ENCODE results near the gene FARP2. TPM values are rescaled to one million over a fixed set of nuclear protein-coding genes. Genes with fewer than 3 reads are reported as not detected.
"Not testable (repeated sequence)": the region's sequence is repeated elsewhere in the genome, so short reads cannot be mapped to it uniquely, and the experiment has no call there.

Gene FARP2
- total RNA-seq, 1 experiment from 2014 or later = 89.1 TPM

- TF ChIP-seq EZH2 (IDR thresholded peaks at IDR 0.05; ENCODE audit: low read depth) (no peak), CTCF (conservative IDR thresholded peaks at IDR 0.05) (no peak)
- POLR2A ChIA-PET (ENCODE audit: unreplicated experiment) = no interaction called here
- intact Hi-C loops (cut with micrococcal nuclease; ENCODE audit: unreplicated experiment) = no loop called here
- Histone ChIP-seq H3K9me3 (ENCODE audit: insufficient read depth, low read depth) (peaks cover 3% of the 10 kb centered on the region), H3K79me2 (ENCODE audit: low read depth) (no peaks in the 10 kb centered on the region), H2AFZ (0 out of 2 replicates have a peak overlapping the region, but pooled peaks have one; percentile 30), H3K9me2 (ENCODE audit: insufficient read depth) (no peaks in the 10 kb centered on the region), H3K4me2 (no peak overlapping the region), H3K27me3 (ENCODE audit: insufficient read depth, low read depth) (peaks cover 23% of the 10 kb centered on the region; the same call in 1 of the 2 replicates), H3K36me3 (ENCODE audit: low read depth) (no peaks in the 10 kb centered on the region), H3F3A (ENCODE audit: insufficient read depth, low read depth) (peaks cover 6% of the 10 kb centered on the region), H3K4me3 (no peak overlapping the region), H4K20me1 (ENCODE audit: insufficient read depth) (no peaks in the 10 kb centered on the region; the same call in 1 of the 2 replicates), H3K4me1 (replicated peaks; ENCODE audit: insufficient read depth) (no peaks in the 10 kb centered on the region), H3K27ac (no peak overlapping the region)
- no peak for DNase-seq
- CTCF ChIA-PET = no interaction called here
- BruUV-seq (replicated peaks) = no TSS peak
These were observed 166.4 kb downstream of the FARP2 start for GRCh38 chr2:241522477-241522876.

GRCh38 chr2:241525818-241526780 is 170.0 kb downstream of the FARP2 start:
- POLR2A ChIA-PET (ENCODE audit: unreplicated experiment); H2AFZ ChIP-seq; H3K79me2 ChIP-seq (ENCODE audit: low read depth); H3K4me3 ChIP-seq; H4K20me1 ChIP-seq (ENCODE audit: insufficient read depth); H3K9me2 ChIP-seq (ENCODE audit: insufficient read depth); H3K4me1 ChIP-seq (replicated peaks; ENCODE audit: insufficient read depth); H3K27ac ChIP-seq; DNase-seq; H3F3A ChIP-seq (ENCODE audit: insufficient read depth, low read depth); BruUV-seq (replicated peaks); H3K36me3 ChIP-seq (ENCODE audit: low read depth); H3K9me3 ChIP-seq (ENCODE audit: insufficient read depth, low read depth); intact Hi-C loops (cut with micrococcal nuclease; ENCODE audit: unreplicated experiment); H3K4me2 ChIP-seq; CTCF ChIA-PET: not testable (repeated sequence)
- H3K27me3 ChIP-seq (ENCODE audit: insufficient read depth, low read depth) = peaks cover 48% of the 10 kb centered on the region

- no peak overlapping the region for H3K4me2 ChIP-seq
These were observed 174.5 kb downstream of the FARP2 start for GRCh38 chr2:241530571-241530970.

More at GRCh38 chr2:241530571-241530970, 174.5 kb downstream of the FARP2 start:
- Histone ChIP-seq H3F3A (ENCODE audit: insufficient read depth, low read depth) (no peaks in the 10 kb centered on the region), H3K9me2 (ENCODE audit: insufficient read depth) (no peaks in the 10 kb centered on the region), H3K27me3 (ENCODE audit: insufficient read depth, low read depth) (peaks cover 46% of the 10 kb centered on the region), H3K27ac (no peak overlapping the region), H3K4me3 (no peak overlapping the region), H3K79me2 (ENCODE audit: low read depth) (no peaks in the 10 kb centered on the region), H3K4me1 (replicated peaks; ENCODE audit: insufficient read depth) (no peaks in the 10 kb centered on the region), H4K20me1 (ENCODE audit: insufficient read depth) (no peaks in the 10 kb centered on the region), H3K9me3 (ENCODE audit: insufficient read depth, low read depth) (no peaks in the 10 kb centered on the region), H2AFZ (no peak overlapping the region), H3K36me3 (ENCODE audit: low read depth) (no peaks in the 10 kb centered on the region)
- intact Hi-C loops (cut with micrococcal nuclease; ENCODE audit: unreplicated experiment) = no loop called here
- no TSS peak for BruUV-seq (replicated peaks)
- TF ChIP-seq CTCF (conservative IDR thresholded peaks at IDR 0.05) = no peak
- TF ChIP-seq EZH2 (IDR thresholded peaks at IDR 0.05; ENCODE audit: low read depth) = no peak
- POLR2A ChIA-PET (ENCODE audit: unreplicated experiment) = no interaction called here
- CTCF ChIA-PET = no interaction called here
- no peak for DNase-seq

Data from PC-9 (cell line).